Large intestine (tissue), 12 donors: ENCODE measurements around the gene DACH1. TPM values are rescaled to one million over a fixed set of nuclear protein-coding genes. Genes with fewer than 3 reads are reported as not detected.
"Not testable (repeated sequence)": the region's sequence is repeated elsewhere in the genome, so short reads cannot be mapped to it uniquely, and the experiment has no call there.

Experiments
- DNase-seq, 2 donors: peaks; one replicate each; pipeline versions ENCODE4 v3.0.0 to v3.0.0-alpha.2; 2013
- H3K27ac ChIP-seq: one replicate; pipeline ENCODE4 v1.5.1; 2013; ENCODE audit warnings: low read length
- H3K27me3 ChIP-seq: 2 replicates; pipeline ENCODE4 v1.6.1; 2013; ENCODE audit warnings: low read length; ENCODE audit not compliant: control insufficient read depth, insufficient read depth
- H3K36me3 ChIP-seq: 2 replicates; pipeline ENCODE4 v1.6.1; 2013; ENCODE audit warnings: low read length; ENCODE audit not compliant: control insufficient read depth, insufficient read depth
- H3K4me1 ChIP-seq: one replicate; pipeline ENCODE4 v1.6.1; 2013; ENCODE audit warnings: low read length; ENCODE audit not compliant: control insufficient read depth, insufficient read depth
- H3K4me3 ChIP-seq: one replicate; pipeline ENCODE4 v1.5.1; 2013; ENCODE audit warnings: low read length
- H3K9me3 ChIP-seq: one replicate; pipeline ENCODE4 v1.6.1; 2013; ENCODE audit warnings: mild to moderate bottlenecking, low read depth, low read length, moderate library complexity; ENCODE audit not compliant: control insufficient read depth
- WGBS: methylation state at CpG from one replicate; pipeline ENCODE4 v1.1.5; 2013; ENCODE audit warnings: low lambda C conversion rate; ENCODE audit not compliant: insufficient coverage; 5-methylcytosine and 5-hydroxymethylcytosine counted together
- long read RNA-seq, 11 donors: transcript quantifications; one replicate each; lab custom pipeline, GENCODE V29; 2026
- polyA plus RNA-seq: library from polyadenylated mRNA; unstranded; fragments of 120-200 nt; gene quantifications from one replicate; pipeline ENCODE4 v1.2.1, GENCODE V29; 2013

Gene DACH1
- 25.0 TPM for polyA plus RNA-seq
- long read RNA-seq, donor 1, full-length matches to known transcripts = 3 of 3 reads
- long read RNA-seq, donor 1, partial matches to known transcripts = 0 of 3 reads
- long read RNA-seq, donor 1, other reads (novel, unspliced or antisense) = 0 of 3 reads
- long read RNA-seq, donor 2, full-length matches to known transcripts = 8 of 8 reads
- long read RNA-seq, donor 2, partial matches to known transcripts = 0 of 8 reads
- long read RNA-seq, donor 2, other reads (novel, unspliced or antisense) = 0 of 8 reads
- long read RNA-seq, donor 3 = 0 reads
- long read RNA-seq, donor 4 = 0 reads
- long read RNA-seq, donor 5, full-length matches to known transcripts = 1 of 1 reads
- long read RNA-seq, donor 5, partial matches to known transcripts = 0 of 1 reads
- long read RNA-seq, donor 5, other reads (novel, unspliced or antisense) = 0 of 1 reads
- long read RNA-seq, donor 6, full-length matches to known transcripts = 9 of 9 reads
- long read RNA-seq, donor 6, partial matches to known transcripts = 0 of 9 reads
- long read RNA-seq, donor 6, other reads (novel, unspliced or antisense) = 0 of 9 reads
- long read RNA-seq, donor 7, full-length matches to known transcripts = 1 of 1 reads
- long read RNA-seq, donor 7, partial matches to known transcripts = 0 of 1 reads
- long read RNA-seq, donor 7, other reads (novel, unspliced or antisense) = 0 of 1 reads
- long read RNA-seq, donor 8, full-length matches to known transcripts = 3 of 3 reads
- long read RNA-seq, donor 8, partial matches to known transcripts = 0 of 3 reads
- long read RNA-seq, donor 8, other reads (novel, unspliced or antisense) = 0 of 3 reads
- long read RNA-seq, donor 9, full-length matches to known transcripts = 1 of 1 reads
- long read RNA-seq, donor 9, partial matches to known transcripts = 0 of 1 reads
- long read RNA-seq, donor 9, other reads (novel, unspliced or antisense) = 0 of 1 reads
- long read RNA-seq, donor 10, full-length matches to known transcripts = 5 of 5 reads
- long read RNA-seq, donor 10, partial matches to known transcripts = 0 of 5 reads
- long read RNA-seq, donor 10, other reads (novel, unspliced or antisense) = 0 of 5 reads
- long read RNA-seq, donor 11, full-length matches to known transcripts = 8 of 8 reads
- long read RNA-seq, donor 11, partial matches to known transcripts = 0 of 8 reads
- long read RNA-seq, donor 11, other reads (novel, unspliced or antisense) = 0 of 8 reads

- H3K27ac ChIP-seq = peak within 1 kb of the TSS; percentile 97
- peak; percentile 93 to 97 for DNase-seq
- WGBS = 21% methylated on average over 2 of the region's 30 CpGs
- H3K9me3 ChIP-seq = no peaks in the 10 kb centered on the region
- peak within 1 kb of the TSS; percentile 68 for H3K4me3 ChIP-seq
- no peaks in the 10 kb centered on the region for H3K36me3 ChIP-seq
- H3K27me3 ChIP-seq = no peaks in the 10 kb centered on the region
- H3K4me1 ChIP-seq = peaks cover 11% of the 10 kb centered on the region
Observed at GRCh38 chr13:71867131-71867814, at the start of gene DACH1. DACH1 (minus strand) TSS chr13:71867204.

- Histone ChIP-seq H3K27ac (no peak overlapping the region), H3K27me3 (no peaks in the 10 kb centered on the region), H3K4me1 (no peaks in the 10 kb centered on the region), H3K36me3 (no peaks in the 10 kb centered on the region), H3K4me3 (no peak overlapping the region), H3K9me3 (no peaks in the 10 kb centered on the region)
- no peak for DNase-seq
- WGBS = 100% methylated on average over 1 of the region's 3 CpGs
Observed at GRCh38 chr13:71913717-71914116, 46.7 kb upstream of the DACH1 start.

- Histone ChIP-seq H3K36me3 (no peaks in the 10 kb centered on the region), H3K9me3 (no peaks in the 10 kb centered on the region)
Observed at GRCh38 chr13:71912524-71912923, 45.5 kb upstream of the DACH1 start.

GRCh38 chr13:71906448-71906847 lies 39.4 kb upstream of the DACH1 start:
- Histone ChIP-seq H3K9me3 (no peaks in the 10 kb centered on the region), H3K27ac (no peak overlapping the region), H3K4me3 (no peak overlapping the region), H3K36me3 (no peaks in the 10 kb centered on the region), H3K27me3 (no peaks in the 10 kb centered on the region), H3K4me1 (no peaks in the 10 kb centered on the region)
- DNase-seq = no peak
- WGBS = 100% methylated on average over 1 of the region's 1 CpG

More at GRCh38 chr13:71912524-71912923, 45.5 kb upstream of the DACH1 start:
- Histone ChIP-seq H3K4me1 (no peaks in the 10 kb centered on the region), H3K27ac (no peak overlapping the region), H3K4me3 (no peak overlapping the region), H3K27me3 (no peaks in the 10 kb centered on the region)
- DNase-seq = no peak

- no peak for DNase-seq
- H3K27ac ChIP-seq = no peak overlapping the region
Observed at GRCh38 chr13:71902676-71903075, 35.7 kb upstream of the DACH1 start.

GRCh38 chr13:71893506-71893905 lies 26.5 kb upstream of the DACH1 start:
- not testable (repeated sequence) for H3K27ac ChIP-seq, H3K27me3 ChIP-seq, H3K9me3 ChIP-seq, H3K36me3 ChIP-seq, DNase-seq, H3K4me3 ChIP-seq, H3K4me1 ChIP-seq
- no CpG with 5 or more reads among the region's 3 CpGs for WGBS

More at GRCh38 chr13:71902676-71903075, 35.7 kb upstream of the DACH1 start:
- H3K36me3 ChIP-seq = no peaks in the 10 kb centered on the region
- H3K27me3 ChIP-seq = no peaks in the 10 kb centered on the region
- H3K4me1 ChIP-seq = no peaks in the 10 kb centered on the region
- H3K4me3 ChIP-seq = no peak overlapping the region
- 50% methylated on average over 1 of the region's 1 CpG for WGBS
- H3K9me3 ChIP-seq = no peaks in the 10 kb centered on the region

- Histone ChIP-seq H3K4me3 (no peak overlapping the region), H3K27ac (no peak overlapping the region), H3K4me1 (no peaks in the 10 kb centered on the region), H3K36me3 (no peaks in the 10 kb centered on the region), H3K27me3 (no peaks in the 10 kb centered on the region), H3K9me3 (no peaks in the 10 kb centered on the region)
- no peak for DNase-seq
Observed at GRCh38 chr13:71886880-71887279, 19.9 kb upstream of the DACH1 start.

- H3K27ac ChIP-seq = no peak overlapping the region
- H3K27me3 ChIP-seq = no peaks in the 10 kb centered on the region
- H3K9me3 ChIP-seq = no peaks in the 10 kb centered on the region
- no peaks in the 10 kb centered on the region for H3K36me3 ChIP-seq
- no peak overlapping the region for H3K4me3 ChIP-seq
- DNase-seq = no peak
- peaks cover 2% of the 10 kb centered on the region for H3K4me1 ChIP-seq
Observed at GRCh38 chr13:71882120-71882519, 15.1 kb upstream of the DACH1 start.

- Histone ChIP-seq H3K27me3 (no peaks in the 10 kb centered on the region), H3K4me3 (no peak overlapping the region), H3K36me3 (no peaks in the 10 kb centered on the region), H3K27ac (no peak overlapping the region), H3K9me3 (no peaks in the 10 kb centered on the region), H3K4me1 (peaks cover 2% of the 10 kb centered on the region)
- no peak for DNase-seq
- WGBS = 93% methylated on average over 2 of the region's 6 CpGs
Observed at GRCh38 chr13:71880753-71881541, 13.9 kb upstream of the DACH1 start.
